Pancreas (tissue), 10 donors: ENCODE measurements around the gene CHD1L. TPM values are rescaled to one million over a fixed set of nuclear protein-coding genes. Genes with fewer than 3 reads are reported as not detected.
"Not testable (repeated sequence)": the region's sequence is repeated elsewhere in the genome, so short reads cannot be mapped to it uniquely, and the experiment has no call there.

Source experiments
- ATAC-seq, 4 donors: fragments of 200-7000 bp; cut with Tn5 transposase; one replicate each; pipeline versions ENCODE4 v1.8.0 to v1.9.1; 2020; ENCODE audit warnings: mild to moderate bottlenecking in 4 of 4, moderate library complexity in 4 of 4
- DNase-seq, 6 donors: peaks; one replicate each; pipeline ENCODE4 v3.0.0-alpha.2; 2020
- FAIRE-seq: peaks from 2 replicates; lab custom pipeline; 2012; peaks lifted over from hg19 to GRCh38; lab: Jason Lieb, UNC
- H3K27ac ChIP-seq, 4 donors: fragments of 200-600 bp; sonication (generic); 1 replicate in 3 of 4; 2 replicates in 1 of 4; pipeline versions ENCODE4 v1.5.0 to v1.8.0; 2020
- H3K27me3 ChIP-seq, 4 donors: fragments of 200-600 bp; one replicate each; pipeline ENCODE4 v1.8.0; 2021
- H3K36me3 ChIP-seq, 3 donors: fragments of 200-600 bp; sonication (generic) in 1 of 3; one replicate each; pipeline versions ENCODE4 v1.5.0 to v1.8.0; 2020 to 2021
- H3K4me1 ChIP-seq, 3 donors: fragments of 200-600 bp; one replicate each; pipeline ENCODE4 v1.8.0; 2021
- H3K4me3 ChIP-seq, 4 donors: fragments of 200-600 bp; sonication (generic) in 2 of 4; one replicate each; pipeline versions ENCODE4 v1.5.0 to v1.8.0; 2020 to 2021
- H3K9me3 ChIP-seq, 4 donors: fragments of 200-600 bp; one replicate each; pipeline ENCODE4 v1.8.0; 2021
- WGBS, 2 donors: extraction: QIAGEN DNeasy Blood & Tissue Kit; methylation state at CpG; one replicate each; pipeline ENCODE4 v1.1.7; 2013; 5-methylcytosine and 5-hydroxymethylcytosine counted together
- intact Hi-C, 3 donors: fragments of 100-400 bp; cut with DNase I; formaldehyde crosslinking; loops; one replicate each; pipeline versions ENCODE4 v1.11.1 to v1.14.2; 2022
- polyA plus RNA-seq, 2 donors: library from polyadenylated mRNA; stranded (reverse); fragments of 200-250 nt; gene quantifications; one replicate each; pipeline ENCODE4 v1.2.3, GENCODE V29; 2013
- total RNA-seq, 6 donors: library from RNA; stranded (reverse); fragmentation: NEBNext Ultra II Directional in 4 of 6; extraction: Animal tissue kit (Norgen Biotek cat#: 25700) in 4 of 6; gene quantifications; one replicate each; pipeline versions ENCODE4 v1.2.1 to v1.2.4, GENCODE V29; 2021 to 2023
- TF ChIP-seq, protein P1 (sequence below), 4 donors: fragments of 200-600 bp; sonication (generic) in 3 of 4; IDR thresholded peaks; one replicate each; pipeline versions ENCODE4 v1.5.0 to v1.8.0; 2021; ENCODE audit warnings: antibody characterized with exemption in 4 of 4
- donor health status: healthy with polysubstance abuse.
- donor health status: DM: no; HTN: no; CAD: no; lungs with moderate emphysema.
- donor health status: DM: no; HTN: no; CAD: no.
- donor health status: control.
- donor health status: control.
- donor health status: Bipolar disorder and iron deficiency.
- donor health status: DM: yes; HTN: yes; CAD: no.
- donor health status: DM: no; HTN: no; CAD: no.
- donor health status: DM: no; HTN: no; CAD: no.
- donor health status: DM: yes; HTN: yes; CAD: no.

CHD1L gene
- total RNA-seq: 10 to 100 TPM in 4 of 6 donors, 1 to 10 TPM in 2; 6.6 to 17.0 (median 11.8) TPM
- 10 to 100 TPM; 10.4 to 15.2 TPM for polyA plus RNA-seq

GRCh38 chr1:147242449-147243227, at the start of gene CHD1L:
Gene CHD1L (plus strand): TSS chr1:147242684. CDS start chr1:147242704, 20 bp downstream.
- ATAC-seq (peak; percentile 93 to 96 (median 94)), FAIRE-seq (no peak), DNase-seq (peak; percentile 94 to 98 (median 96))
- TF ChIP-seq, protein P1, sequence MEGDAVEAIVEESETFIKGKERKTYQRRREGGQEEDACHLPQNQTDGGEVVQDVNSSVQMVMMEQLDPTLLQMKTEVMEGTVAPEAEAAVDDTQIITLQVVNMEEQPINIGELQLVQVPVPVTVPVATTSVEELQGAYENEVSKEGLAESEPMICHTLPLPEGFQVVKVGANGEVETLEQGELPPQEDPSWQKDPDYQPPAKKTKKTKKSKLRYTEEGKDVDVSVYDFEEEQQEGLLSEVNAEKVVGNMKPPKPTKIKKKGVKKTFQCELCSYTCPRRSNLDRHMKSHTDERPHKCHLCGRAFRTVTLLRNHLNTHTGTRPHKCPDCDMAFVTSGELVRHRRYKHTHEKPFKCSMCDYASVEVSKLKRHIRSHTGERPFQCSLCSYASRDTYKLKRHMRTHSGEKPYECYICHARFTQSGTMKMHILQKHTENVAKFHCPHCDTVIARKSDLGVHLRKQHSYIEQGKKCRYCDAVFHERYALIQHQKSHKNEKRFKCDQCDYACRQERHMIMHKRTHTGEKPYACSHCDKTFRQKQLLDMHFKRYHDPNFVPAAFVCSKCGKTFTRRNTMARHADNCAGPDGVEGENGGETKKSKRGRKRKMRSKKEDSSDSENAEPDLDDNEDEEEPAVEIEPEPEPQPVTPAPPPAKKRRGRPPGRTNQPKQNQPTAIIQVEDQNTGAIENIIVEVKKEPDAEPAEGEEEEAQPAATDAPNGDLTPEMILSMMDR (IDR thresholded peaks at IDR 0.05): peak; percentile 69 to 92 (median 76)
- no peaks in the 10 kb centered on the region for H3K9me3 ChIP-seq
- peaks cover 12 to 37% (median 35%) of the 10 kb centered on the region in 3 donors for H3K4me1 ChIP-seq
- WGBS, 2 donors: 0% methylated on average over 74 to 82 of the region's 82 CpGs
- H3K27ac ChIP-seq: peak within 1 kb of the TSS; percentile 39 to 88 (median 74)
- intact Hi-C loops: loop anchor here in 1 of 3 donors (2.0 kb wide), 1 partner anchor 70 kb away; the partner anchor contains the start of gene PRKAB2
- peak within 1 kb of the TSS; percentile 33 to 97 (median 74) for H3K4me3 ChIP-seq
- no peaks in the 10 kb centered on the region for H3K36me3 ChIP-seq
- no peaks in the 10 kb centered on the region for H3K27me3 ChIP-seq

GRCh38 chr1:147197324-147197723, 45.2 kb upstream of the CHD1L start:
- H3K4me3 ChIP-seq, intact Hi-C loops, DNase-seq, FAIRE-seq, H3K9me3 ChIP-seq, H3K4me1 ChIP-seq, H3K36me3 ChIP-seq, H3K27me3 ChIP-seq: not testable (repeated sequence)
- WGBS, 2 donors: 43 to 57% methylated on average over 3 of the region's 3 CpGs
- ATAC-seq: peak in 3 of 4 donors; percentile 68 to 75 (median 68)
- peak overlapping the region in 1 of 4 donors; percentile 18 for H3K27ac ChIP-seq

- intact Hi-C loops: no loop called here
- Histone ChIP-seq H3K4me3 (no peak overlapping the region), H3K36me3 (peaks cover 0 to 4% (median 0%) of the 10 kb centered on the region in 3 donors), H3K9me3 (no peaks in the 10 kb centered on the region), H3K27me3 (no peaks in the 10 kb centered on the region), H3K4me1 (peaks cover 0 to 3% (median 0%) of the 10 kb centered on the region in 3 donors), H3K27ac (no peak overlapping the region)
- ATAC-seq (no peak), DNase-seq (no peak), FAIRE-seq (no peak)
- 91 to 96% methylated on average over 4 of the region's 4 CpGs for WGBS, 2 donors
- TF ChIP-seq, protein P1 (IDR thresholded peaks at IDR 0.05): no peak
These were observed 41.2 kb upstream of the CHD1L start for GRCh38 chr1:147201276-147201675.

GRCh38 chr1:147201786-147202185, 40.7 kb upstream of the CHD1L start:
- no peak for ATAC-seq
- H3K27ac ChIP-seq: no peak overlapping the region
- no peak for FAIRE-seq
- no peak for DNase-seq
- TF ChIP-seq, protein P1 (IDR thresholded peaks at IDR 0.05): no peak
- H3K27me3 ChIP-seq: no peaks in the 10 kb centered on the region
- H3K9me3 ChIP-seq: no peaks in the 10 kb centered on the region
- intact Hi-C loops: no loop called here
- 94 to 97% methylated on average over 1 of the region's 1 CpG for WGBS, 2 donors
- H3K36me3 ChIP-seq: peaks cover 0 to 4% (median 0%) of the 10 kb centered on the region in 3 donors
- H3K4me3 ChIP-seq: no peak overlapping the region
- peaks cover 0 to 1% (median 0%) of the 10 kb centered on the region in 3 donors for H3K4me1 ChIP-seq

DNA sequence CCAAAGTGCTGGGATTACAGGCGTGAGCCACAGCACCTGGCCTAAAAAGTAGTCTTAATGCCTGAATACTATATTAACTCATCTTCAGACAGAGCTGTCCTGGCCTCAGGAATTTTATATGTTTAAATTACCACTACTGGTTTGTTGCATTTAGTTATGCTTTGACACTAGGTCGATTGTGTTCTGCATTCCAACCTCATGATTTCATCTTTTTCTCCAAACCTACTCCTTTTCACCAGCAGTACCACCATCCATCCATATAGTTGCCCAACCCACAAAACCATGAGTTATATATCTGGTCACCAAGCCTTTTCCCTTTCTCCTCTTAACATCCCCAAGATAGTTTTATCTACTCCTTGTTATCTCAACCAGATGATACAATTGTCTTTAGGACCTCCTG, 39.9 kb upstream of the CHD1L start:
- no peak overlapping the region for H3K4me3 ChIP-seq
- H3K27me3 ChIP-seq: no peaks in the 10 kb centered on the region
- intact Hi-C loops: no loop called here
- no peak overlapping the region for H3K27ac ChIP-seq
- FAIRE-seq: no peak
- 62 to 73% methylated on average over 2 of the region's 2 CpGs for WGBS, 2 donors
- no peak for ATAC-seq
- TF ChIP-seq, protein P1 (IDR thresholded peaks at IDR 0.05): no peak
- H3K36me3 ChIP-seq: peaks cover 0 to 4% (median 0%) of the 10 kb centered on the region in 3 donors
- no peaks in the 10 kb centered on the region for H3K9me3 ChIP-seq
- H3K4me1 ChIP-seq: no peaks in the 10 kb centered on the region
- DNase-seq: no peak
